Muscle layer of duodenum (tissue), 2 donors: ENCODE measurements around the gene RABGEF1.
"Not testable (repeated sequence)": the region's sequence is repeated elsewhere in the genome, so short reads cannot be mapped to it uniquely, and the experiment has no call there.

Experiments used
- H3K27ac ChIP-seq: one replicate; pipeline ENCODE4 v1.7.0; 2013; ENCODE audit warnings: mild to moderate bottlenecking, low read length
- H3K27me3 ChIP-seq: one replicate; pipeline ENCODE4 v1.7.0; 2013; ENCODE audit warnings: low read depth, mild to moderate bottlenecking, control low read depth, low read length
- H3K36me3 ChIP-seq, 2 donors: one replicate each; pipeline ENCODE4 v1.7.0; 2013; ENCODE audit warnings: low read length in 2 of 2, control low read depth in 1 of 2, mild to moderate bottlenecking in 1 of 2; ENCODE audit not compliant: insufficient read depth in 2 of 2, control insufficient read depth in 1 of 2
- H3K4me1 ChIP-seq, 2 donors: one replicate each; pipeline ENCODE4 v1.7.0; 2013; ENCODE audit warnings: low read length in 2 of 2, mild to moderate bottlenecking in 2 of 2, control low read depth in 1 of 2, moderate library complexity in 1 of 2; ENCODE audit not compliant: insufficient read depth in 2 of 2, control insufficient read depth in 1 of 2
- H3K4me3 ChIP-seq, 2 donors: one replicate each; pipeline ENCODE4 v1.7.0; 2013; ENCODE audit warnings: low read length in 2 of 2, low read depth in 1 of 2, mild to moderate bottlenecking in 1 of 2
- H3K9me3 ChIP-seq, 2 donors: one replicate each; pipeline ENCODE4 v1.7.0; 2013; ENCODE audit warnings: low read length in 2 of 2, control low read depth in 1 of 2, mild to moderate bottlenecking in 1 of 2; ENCODE audit not compliant: control insufficient read depth in 1 of 2
- donor health status: healthy.

RABGEF1 gene

DNA sequence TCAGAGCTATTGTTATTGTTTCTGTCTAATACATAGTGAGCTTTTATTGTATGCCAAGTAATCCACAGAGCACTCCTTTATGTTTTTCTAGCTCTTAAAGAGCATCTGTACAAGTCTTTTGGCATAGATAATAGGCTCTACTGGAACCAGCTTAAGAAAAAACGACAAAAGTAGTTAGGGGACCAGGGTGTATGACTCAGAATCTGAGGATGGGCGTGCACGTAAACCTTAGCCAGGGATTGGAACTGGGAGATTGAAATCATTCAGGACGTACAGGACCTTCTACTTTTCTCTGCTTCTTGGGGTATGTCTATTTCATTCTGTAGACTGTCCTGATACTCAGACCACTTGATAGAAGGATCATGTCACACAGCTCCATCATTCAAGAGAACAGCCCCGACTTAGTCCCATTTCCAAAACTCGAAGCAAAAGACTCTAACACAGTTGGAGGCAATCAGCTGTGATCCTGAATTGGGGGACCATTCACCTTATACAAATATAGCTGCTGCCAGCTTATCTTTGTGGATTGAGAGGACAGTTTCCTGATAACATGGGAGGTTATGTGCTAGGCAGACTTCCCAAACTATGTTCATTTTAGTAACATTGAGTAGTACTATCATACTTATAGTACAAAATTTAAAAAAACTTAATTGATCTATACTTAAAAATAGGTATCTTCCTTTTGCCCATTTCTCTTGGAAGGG is 24.9 kb downstream of the RABGEF1 start:
- H3K4me1 ChIP-seq, H3K4me3 ChIP-seq, H3K9me3 ChIP-seq, H3K27me3 ChIP-seq, H3K36me3 ChIP-seq, H3K27ac ChIP-seq: not testable (repeated sequence)

DNA sequence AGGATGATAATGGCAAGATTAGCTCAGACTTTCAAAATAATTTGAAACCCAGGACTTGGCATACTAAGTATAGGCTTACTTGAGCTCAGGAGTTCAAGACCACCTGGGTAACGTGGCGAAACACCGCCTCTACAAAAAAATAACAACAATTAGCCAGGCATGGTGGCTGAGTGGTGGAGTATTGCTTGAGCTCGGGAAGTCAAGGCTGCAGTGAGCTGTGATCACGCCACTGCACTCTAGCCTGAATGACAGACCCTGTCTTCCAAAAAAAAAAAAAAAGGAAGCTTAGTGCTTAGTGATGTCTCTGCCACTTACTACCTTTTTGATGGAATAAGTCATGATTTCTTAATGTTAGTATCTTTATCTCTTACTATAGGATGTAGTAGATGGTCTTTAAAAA is 25.5 kb downstream of the RABGEF1 start:
- H3K27ac ChIP-seq, result no peak overlapping the region
- H3K27me3 ChIP-seq, result no peaks in the 10 kb centered on the region
- no peak overlapping the region for H3K4me3 ChIP-seq

DNA sequence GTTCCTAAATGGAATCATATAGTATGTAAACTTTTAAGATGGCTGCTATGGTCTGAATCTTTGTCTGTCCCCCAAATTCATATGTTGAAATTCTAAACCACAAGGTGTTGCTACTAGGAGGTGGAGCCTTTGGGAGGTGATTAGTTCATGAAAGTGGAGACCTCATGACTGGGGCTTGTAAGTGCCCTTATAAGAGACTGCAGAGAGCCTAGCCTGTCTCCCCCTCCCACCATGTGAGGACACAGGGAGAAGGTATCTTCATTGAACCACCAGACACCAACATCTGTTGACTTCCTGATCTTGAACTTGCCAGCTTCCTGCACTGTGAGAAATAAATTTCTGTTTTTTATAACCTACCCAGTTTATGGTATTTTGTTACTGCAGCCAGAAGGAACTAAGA is 27.0 kb downstream of the RABGEF1 start:
- H3K27me3 ChIP-seq, H3K36me3 ChIP-seq, H3K27ac ChIP-seq, H3K4me3 ChIP-seq, H3K9me3 ChIP-seq, H3K4me1 ChIP-seq: not testable (repeated sequence)

More for the DNA sequence above, 25.5 kb downstream of the RABGEF1 start:
- peaks cover 0 to 9% of the 10 kb centered on the region in 2 donors for H3K4me1 ChIP-seq
- no peaks in the 10 kb centered on the region for H3K36me3 ChIP-seq
- H3K9me3 ChIP-seq, result peaks cover 0 to 4% of the 10 kb centered on the region in 2 donors

DNA sequence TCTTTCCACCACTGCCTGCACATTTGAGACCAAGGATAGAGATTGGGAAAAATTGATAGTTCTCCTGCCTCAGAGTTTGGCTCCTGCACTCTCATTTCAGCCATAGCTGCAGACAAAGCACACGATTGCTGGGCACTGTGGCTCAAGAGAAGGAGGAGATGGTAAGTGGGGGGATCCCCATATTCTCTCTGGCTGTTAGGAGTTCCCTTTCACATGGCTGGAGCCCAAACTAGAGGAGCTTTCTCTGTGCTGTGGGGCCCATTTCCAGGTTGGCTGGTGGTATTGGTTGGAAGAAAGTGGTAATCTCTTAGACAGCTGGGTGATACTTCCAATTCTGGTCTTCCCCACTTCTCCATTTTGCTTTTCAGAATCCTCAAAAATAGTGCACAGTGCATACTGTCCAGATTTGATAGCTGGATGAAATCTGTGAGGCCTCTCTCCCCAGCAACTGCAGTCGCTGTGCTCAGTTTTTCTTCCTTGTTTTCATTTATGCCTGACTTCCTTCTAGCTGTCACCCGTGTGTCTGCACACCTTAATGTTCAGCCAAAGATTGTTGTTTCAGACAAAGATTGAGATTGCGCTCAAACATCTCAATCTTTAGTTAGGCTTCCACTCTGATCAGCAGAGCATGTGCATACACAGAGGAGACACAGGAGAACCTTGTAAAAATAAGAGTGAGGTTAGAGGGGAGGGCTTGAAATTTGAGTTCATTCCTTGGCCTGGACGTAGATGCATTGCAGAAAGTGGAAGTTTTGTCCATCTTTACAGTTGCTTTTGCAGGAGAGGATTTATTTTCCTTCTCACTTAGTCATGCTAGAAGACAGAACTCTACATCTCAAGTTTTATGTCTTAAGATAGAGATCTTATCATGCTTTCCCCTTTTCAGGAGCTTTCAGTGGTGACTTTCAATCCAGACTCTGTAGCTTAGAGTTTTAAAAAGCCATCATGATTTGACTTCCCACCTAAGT is 28.6 kb downstream of the RABGEF1 start:
- H3K9me3 ChIP-seq, result no peaks in the 10 kb centered on the region
- H3K27ac ChIP-seq, result no peak overlapping the region
- peaks cover 0 to 9% of the 10 kb centered on the region in 2 donors for H3K4me1 ChIP-seq
- H3K27me3 ChIP-seq, result no peaks in the 10 kb centered on the region
- H3K36me3 ChIP-seq, result peaks cover 0 to 7% of the 10 kb centered on the region in 2 donors
- H3K4me3 ChIP-seq, result no peak overlapping the region

DNA sequence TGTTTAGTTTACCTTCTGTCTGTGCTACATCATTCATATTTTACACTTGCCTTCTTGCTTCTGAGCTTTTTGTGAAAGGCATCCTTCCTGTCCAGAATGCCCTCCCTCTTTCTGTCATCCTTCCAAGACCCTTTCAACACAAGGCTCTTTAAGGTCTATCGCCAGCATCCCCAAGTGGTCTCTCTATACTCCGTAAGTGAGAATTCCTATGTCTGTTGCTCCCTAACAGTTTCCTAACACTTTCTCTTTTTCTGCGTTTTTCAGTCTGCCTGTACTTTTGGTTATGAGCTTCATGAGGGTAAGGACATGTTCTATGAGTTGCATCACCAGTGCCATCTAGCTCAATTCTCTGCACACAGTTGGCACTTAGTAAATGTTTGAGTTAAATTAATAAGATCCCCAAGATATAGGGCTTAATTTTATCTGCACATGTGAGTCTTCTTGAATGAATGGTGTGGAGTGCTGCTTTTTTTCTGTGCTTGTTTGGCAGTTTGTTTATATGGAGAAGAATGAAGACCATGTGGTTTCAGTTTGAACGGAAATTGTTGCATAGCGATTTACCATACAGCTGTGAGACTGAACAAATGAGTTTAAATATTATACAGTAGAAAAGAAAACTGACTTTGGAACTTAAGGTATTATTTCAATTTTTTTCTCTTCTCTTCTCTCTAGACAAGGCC is 29.4 kb downstream of the RABGEF1 start:
- Histone ChIP-seq H3K27me3 (no peaks in the 10 kb centered on the region), H3K36me3 (peaks cover 0 to 14% of the 10 kb centered on the region in 2 donors), H3K27ac (no peak overlapping the region), H3K4me3 (no peak overlapping the region), H3K4me1 (peaks cover 0 to 9% of the 10 kb centered on the region in 2 donors), H3K9me3 (no peaks in the 10 kb centered on the region)

DNA sequence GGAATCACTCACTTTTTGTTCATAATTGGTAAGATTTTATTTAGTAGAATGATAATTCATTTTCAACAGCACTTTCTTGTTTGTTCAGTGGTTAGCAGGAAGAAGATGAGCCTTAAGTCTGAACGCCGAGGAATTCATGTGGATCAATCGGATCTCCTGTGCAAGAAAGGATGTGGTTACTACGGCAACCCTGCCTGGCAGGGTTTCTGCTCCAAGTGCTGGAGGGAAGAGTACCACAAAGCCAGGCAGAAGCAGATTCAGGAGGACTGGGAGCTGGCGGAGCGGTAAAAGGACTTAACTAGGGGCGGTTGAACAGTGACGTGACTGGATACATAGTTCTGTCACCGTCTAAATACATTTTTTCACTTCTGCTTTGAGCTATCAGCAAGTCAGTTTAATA is 31.3 kb downstream of the RABGEF1 start:
- no peaks in the 10 kb centered on the region for H3K9me3 ChIP-seq
- H3K36me3 ChIP-seq, result peaks cover 0 to 32% of the 10 kb centered on the region in 2 donors
- no peak overlapping the region for H3K4me3 ChIP-seq
- H3K27ac ChIP-seq, result no peak overlapping the region
- peaks cover 0 to 9% of the 10 kb centered on the region in 2 donors for H3K4me1 ChIP-seq
- H3K27me3 ChIP-seq, result no peaks in the 10 kb centered on the region

DNA sequence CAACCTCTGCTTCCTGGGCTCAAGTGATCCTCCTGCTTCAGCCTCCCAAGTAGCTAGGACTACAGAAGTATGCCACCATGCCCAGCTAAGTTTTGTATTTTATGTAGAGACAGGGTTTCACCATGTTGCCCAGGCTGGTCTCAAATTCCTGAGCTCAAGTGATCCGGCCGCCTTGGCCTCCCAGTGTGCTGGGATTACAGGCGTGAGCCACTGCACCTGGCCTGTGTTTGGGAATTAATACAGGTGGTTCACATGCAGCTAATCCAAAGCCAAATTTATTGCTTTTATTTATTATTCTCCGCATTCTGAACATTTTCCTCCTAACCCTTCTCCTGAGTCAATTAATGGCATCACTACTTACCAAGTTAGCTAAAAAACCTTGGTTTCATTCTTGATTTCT is 33.2 kb downstream of the RABGEF1 start:
- H3K27me3 ChIP-seq, H3K4me1 ChIP-seq, H3K4me3 ChIP-seq, H3K27ac ChIP-seq, H3K9me3 ChIP-seq: not testable (repeated sequence)
- H3K36me3 ChIP-seq, result peaks cover 0 to 35% of the 10 kb centered on the region in 2 donors

DNA sequence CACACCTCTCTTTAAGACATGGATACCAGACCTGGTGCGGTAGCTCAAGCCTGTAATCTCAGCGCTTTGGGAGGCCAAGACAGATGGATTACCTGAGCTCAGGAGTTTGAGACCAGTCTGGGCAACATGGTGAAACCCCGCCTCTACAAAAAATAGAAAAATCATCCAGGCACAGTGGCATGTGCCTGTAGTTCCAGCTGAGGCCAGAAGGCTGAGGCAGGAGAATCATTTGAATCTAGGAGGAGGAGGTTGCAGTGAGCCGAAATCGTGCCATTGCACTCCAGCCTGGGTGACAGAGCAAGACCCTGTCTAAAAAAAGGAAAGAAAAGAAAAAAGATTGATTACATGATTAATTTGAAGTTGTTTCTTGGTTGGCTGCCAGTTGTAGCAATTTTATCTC is 35.9 kb downstream of the RABGEF1 start:
- H3K4me1 ChIP-seq, H3K27me3 ChIP-seq, H3K27ac ChIP-seq, H3K9me3 ChIP-seq, H3K4me3 ChIP-seq: not testable (repeated sequence)
- H3K36me3 ChIP-seq, result peaks cover 0 to 35% of the 10 kb centered on the region in 2 donors

DNA sequence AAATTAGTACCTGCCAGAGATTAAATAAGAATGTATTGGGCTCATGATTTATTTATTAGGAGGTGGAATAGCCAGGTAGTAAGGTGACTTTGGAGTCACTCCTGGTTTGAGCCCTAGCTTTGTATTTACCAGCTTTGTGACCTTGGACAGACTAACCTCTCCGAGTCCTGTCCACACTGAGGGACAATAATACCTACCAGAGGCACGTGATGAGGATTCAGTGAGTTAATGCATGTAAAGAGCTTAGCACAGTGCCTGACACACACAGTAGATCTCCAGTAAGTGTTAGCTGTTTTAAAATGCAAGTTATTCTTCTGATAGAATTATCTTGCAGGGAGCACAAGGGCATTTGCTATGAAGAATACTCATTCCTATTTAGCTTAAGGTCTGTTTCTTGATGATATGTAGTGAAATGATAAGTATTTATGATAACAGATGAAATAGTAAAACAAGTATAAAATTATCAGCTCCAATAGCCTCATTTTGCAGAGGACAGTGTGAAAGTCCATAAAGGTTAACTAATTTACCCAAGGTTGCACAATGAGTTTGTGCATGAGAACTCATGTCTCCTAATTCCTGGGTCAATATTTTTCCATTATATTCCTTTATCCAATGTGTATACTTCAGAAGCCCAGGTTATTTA is 36.4 kb downstream of the RABGEF1 start:
- Histone ChIP-seq H3K27me3 (no peaks in the 10 kb centered on the region), H3K27ac (no peak overlapping the region), H3K4me3 (no peak overlapping the region), H3K4me1 (no peaks in the 10 kb centered on the region), H3K9me3 (no peaks in the 10 kb centered on the region), H3K36me3 (peaks cover 0 to 35% of the 10 kb centered on the region in 2 donors)

DNA sequence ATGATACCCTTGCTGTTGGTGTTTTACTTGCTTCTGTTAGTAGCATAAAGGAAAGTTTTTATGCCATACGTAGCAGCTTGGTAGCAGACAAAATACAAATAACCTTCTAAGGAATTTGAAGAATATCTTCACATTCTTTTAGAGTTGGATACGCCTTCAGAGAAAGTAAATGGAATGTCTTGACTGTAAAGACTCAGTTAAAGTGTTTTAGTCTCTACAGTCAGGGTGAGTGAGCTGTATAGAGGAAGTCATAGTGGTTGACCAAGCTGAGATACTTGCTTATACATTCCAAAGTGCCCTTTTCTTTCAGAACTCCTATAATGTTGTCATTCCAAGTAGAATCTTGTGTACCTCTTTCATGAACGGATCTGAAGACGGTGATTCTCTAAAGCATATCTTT is 37.7 kb downstream of the RABGEF1 start:
- Histone ChIP-seq H3K4me3 (no peak overlapping the region), H3K9me3 (no peaks in the 10 kb centered on the region), H3K4me1 (no peaks in the 10 kb centered on the region), H3K27ac (no peak overlapping the region), H3K36me3 (peaks cover 3 to 35% of the 10 kb centered on the region in 2 donors), H3K27me3 (no peaks in the 10 kb centered on the region)
